HEK293 (cell line): ENCODE data around the gene OR52E2.

Source experiments
- CTCF ChIP-seq: fragments of 450-650 bp; formaldehyde crosslinking; IDR thresholded peaks from 2 replicates; pipeline ENCODE4 v1.5.1; 2016; ENCODE audit warnings: missing biosample characterization, missing genetic modification characterization
- SP2 ChIP-seq: fragments of 450-650 bp; formaldehyde crosslinking; IDR thresholded peaks from 2 replicates; pipeline ENCODE4 v1.5.1; 2016; ENCODE audit warnings: missing biosample characterization, missing genetic modification characterization
- YY1 ChIP-seq: fragments of 450-650 bp; formaldehyde crosslinking; IDR thresholded peaks from 2 replicates; pipeline ENCODE4 v1.5.1; 2018; ENCODE audit warnings: missing biosample characterization, missing genetic modification characterization
- TF ChIP-seq, protein P1 (sequence below): fragments of 450-650 bp; formaldehyde crosslinking; IDR thresholded peaks from 2 replicates; pipeline ENCODE4 v1.5.1; 2016; ENCODE audit warnings: missing biosample characterization, missing genetic modification characterization

DNA sequence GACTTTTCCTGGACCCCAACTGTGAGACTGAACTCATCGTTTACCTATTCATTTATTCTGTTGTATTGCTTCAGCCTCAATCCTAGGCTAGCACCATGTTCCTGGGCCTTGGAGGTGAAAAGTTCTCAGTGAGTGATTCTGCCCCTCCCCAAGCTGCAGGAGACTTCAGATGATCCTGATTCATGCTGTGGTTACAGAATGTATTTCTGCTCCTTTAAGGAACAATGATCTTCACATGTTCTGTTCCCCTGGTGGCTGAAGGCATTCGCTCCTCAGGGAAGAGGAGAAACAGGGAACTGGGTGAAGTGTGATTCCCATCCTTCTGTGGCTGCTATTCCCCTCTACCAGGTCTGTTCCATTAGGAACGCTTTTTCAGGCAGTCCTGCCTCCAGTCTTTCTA is 12.4 kb upstream of the OR52E2 start:
- no peak for TF ChIP-seq CTCF (tag by site-specific recombination)
- no peak for TF ChIP-seq SP2 (tag by site-specific recombination)
- no peak for TF ChIP-seq YY1
- TF ChIP-seq, protein P1, sequence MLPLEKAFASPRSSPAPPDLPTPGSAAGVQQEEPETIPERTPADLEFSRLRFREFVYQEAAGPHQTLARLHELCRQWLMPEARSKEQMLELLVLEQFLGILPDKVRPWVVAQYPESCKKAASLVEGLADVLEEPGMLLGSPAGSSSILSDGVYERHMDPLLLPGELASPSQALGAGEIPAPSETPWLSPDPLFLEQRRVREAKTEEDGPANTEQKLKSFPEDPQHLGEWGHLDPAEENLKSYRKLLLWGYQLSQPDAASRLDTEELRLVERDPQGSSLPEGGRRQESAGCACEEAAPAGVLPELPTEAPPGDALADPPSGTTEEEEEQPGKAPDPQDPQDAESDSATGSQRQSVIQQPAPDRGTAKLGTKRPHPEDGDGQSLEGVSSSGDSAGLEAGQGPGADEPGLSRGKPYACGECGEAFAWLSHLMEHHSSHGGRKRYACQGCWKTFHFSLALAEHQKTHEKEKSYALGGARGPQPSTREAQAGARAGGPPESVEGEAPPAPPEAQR (tag by site-specific recombination): no peak
